Anterior cingulate cortex (tissue), 58 donors: ENCODE data around the gene LRRC2.
"Not testable (repeated sequence)": the region's sequence is repeated elsewhere in the genome, so short reads cannot be mapped to it uniquely, and the experiment has no call there.

Experiments used
- DNase-seq, 58 donors: peaks; one replicate each; lab custom pipeline; 2025; lab: John Stamatoyannopoulos, UW

Gene LRRC2

GRCh38 chr3:46584598-46585467, 18.7 kb upstream of the LRRC2 start:
- DNase-seq, result no peak

GRCh38 chr3:46580675-46581074, 14.6 kb upstream of the LRRC2 start:
- no peak for DNase-seq

- no peak for DNase-seq
Measured at GRCh38 chr3:46579756-46580286, 13.7 kb upstream of the LRRC2 start.

- no peak for DNase-seq
Measured at GRCh38 chr3:46578973-46579755, 13.1 kb upstream of the LRRC2 start.

- not testable (repeated sequence) for DNase-seq
Measured at GRCh38 chr3:46577580-46578249, 11.6 kb upstream of the LRRC2 start.

- no peak for DNase-seq
Measured at GRCh38 chr3:46576879-46577278, 10.8 kb upstream of the LRRC2 start.

- no peak for DNase-seq
Measured at GRCh38 chr3:46576386-46576785, 10.3 kb upstream of the LRRC2 start.

GRCh38 chr3:46575577-46576222, 9.6 kb upstream of the LRRC2 start:
- DNase-seq, result no peak

- DNase-seq, result no peak
Measured at GRCh38 chr3:46574881-46575576, 8.9 kb upstream of the LRRC2 start.

GRCh38 chr3:46574243-46574646, 8.1 kb upstream of the LRRC2 start:
- DNase-seq, result no peak

- no peak for DNase-seq
Measured at GRCh38 chr3:46573701-46574100, 7.6 kb upstream of the LRRC2 start.

GRCh38 chr3:46571684-46572083, 5.6 kb upstream of the LRRC2 start:
- no peak for DNase-seq

GRCh38 chr3:46565607-46566039, 479 bp downstream of the LRRC2 start:
- peak in 4 of 58 donors; percentile 8 to 16 (median 8) for DNase-seq

GRCh38 chr3:46565077-46565476, 1.0 kb downstream of the LRRC2 start:
- DNase-seq, result no peak

- peak in 1 of 58 donors; percentile 17 for DNase-seq
Measured at GRCh38 chr3:46564190-46565021, 1.7 kb downstream of the LRRC2 start.

GRCh38 chr3:46561951-46562350, 4.2 kb downstream of the LRRC2 start:
- DNase-seq, result no peak

- DNase-seq, result no peak
Measured at GRCh38 chr3:46561511-46561910, 4.6 kb downstream of the LRRC2 start.

GRCh38 chr3:46559091-46559704, 6.9 kb downstream of the LRRC2 start:
- DNase-seq, result no peak
